HG03432 (cell line): ENCODE results near the gene VIPR1.

Experiments
- ATAC-seq: cut with Tn5 transposase; IDR thresholded peaks from one replicate; pipeline ENCODE4 v1.9.1; 2021; ENCODE audit warnings: mild to moderate bottlenecking, moderate library complexity; ENCODE audit not compliant: unreplicated experiment

VIPR1 gene

GRCh38 chr3:42493126-42493797 lies 9.2 kb upstream of the VIPR1 start:
- ATAC-seq: no peak

GRCh38 chr3:42493798-42494151 lies 8.7 kb upstream of the VIPR1 start:
- no peak for ATAC-seq

GRCh38 chr3:42495393-42495792 lies 7.0 kb upstream of the VIPR1 start:
- ATAC-seq: no peak

- no peak for ATAC-seq
Observed at GRCh38 chr3:42497009-42497731, 5.3 kb upstream of the VIPR1 start.

- ATAC-seq: no peak
Observed at GRCh38 chr3:42498034-42498433, 4.4 kb upstream of the VIPR1 start.

GRCh38 chr3:42498791-42499477 lies 3.5 kb upstream of the VIPR1 start:
- ATAC-seq: no peak

- ATAC-seq: no peak
Observed at GRCh38 chr3:42499478-42499871, 3.0 kb upstream of the VIPR1 start.

- no peak for ATAC-seq
Observed at GRCh38 chr3:42500091-42500490, 2.4 kb upstream of the VIPR1 start.

- no peak for ATAC-seq
Observed at GRCh38 chr3:42500909-42501308, 1.5 kb upstream of the VIPR1 start.

- ATAC-seq: peak; percentile 2
Observed at GRCh38 chr3:42501321-42501680, 1.1 kb upstream of the VIPR1 start.

GRCh38 chr3:42501681-42502428 lies 588 bp upstream of the VIPR1 start:
- ATAC-seq: peak; percentile 42

GRCh38 chr3:42503251-42503924 lies 945 bp downstream of the VIPR1 start:
- no peak for ATAC-seq

- no peak for ATAC-seq
Observed at GRCh38 chr3:42503957-42504333, 1.5 kb downstream of the VIPR1 start.

GRCh38 chr3:42504334-42505127 lies 2.1 kb downstream of the VIPR1 start:
- no peak for ATAC-seq

GRCh38 chr3:42505128-42505848 lies 2.8 kb downstream of the VIPR1 start:
- no peak for ATAC-seq

- ATAC-seq: no peak
Observed at GRCh38 chr3:42505849-42506410, 3.5 kb downstream of the VIPR1 start.

- ATAC-seq: no peak
Observed at GRCh38 chr3:42507252-42507651, 4.8 kb downstream of the VIPR1 start.

GRCh38 chr3:42507761-42508335 lies 5.4 kb downstream of the VIPR1 start:
- ATAC-seq: no peak

GRCh38 chr3:42508562-42508961 lies 6.1 kb downstream of the VIPR1 start:
- no peak for ATAC-seq
